Measurements from ENCODE around the gene SNTG2.

DNA sequence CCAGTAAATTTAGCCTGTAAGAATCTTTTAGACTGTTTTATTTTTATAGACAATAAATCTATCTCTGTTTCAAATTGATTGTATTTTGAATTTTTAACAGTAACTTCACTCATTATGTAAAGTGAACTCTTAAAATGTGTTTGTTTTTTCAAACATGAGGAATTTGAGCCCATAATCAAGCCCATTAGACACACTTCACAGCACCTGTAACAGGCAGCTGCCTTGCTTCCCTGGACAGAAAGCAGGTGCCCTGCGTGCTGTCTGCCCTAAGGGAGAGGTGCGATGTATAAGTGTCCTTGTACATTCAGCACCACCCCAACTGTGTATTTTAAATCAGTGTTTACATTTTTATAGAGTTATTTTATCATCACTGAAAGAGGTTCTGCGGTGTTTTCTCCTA lies 276.1 kb downstream of the SNTG2 start:
- TF ChIP-seq, protein P1, sequence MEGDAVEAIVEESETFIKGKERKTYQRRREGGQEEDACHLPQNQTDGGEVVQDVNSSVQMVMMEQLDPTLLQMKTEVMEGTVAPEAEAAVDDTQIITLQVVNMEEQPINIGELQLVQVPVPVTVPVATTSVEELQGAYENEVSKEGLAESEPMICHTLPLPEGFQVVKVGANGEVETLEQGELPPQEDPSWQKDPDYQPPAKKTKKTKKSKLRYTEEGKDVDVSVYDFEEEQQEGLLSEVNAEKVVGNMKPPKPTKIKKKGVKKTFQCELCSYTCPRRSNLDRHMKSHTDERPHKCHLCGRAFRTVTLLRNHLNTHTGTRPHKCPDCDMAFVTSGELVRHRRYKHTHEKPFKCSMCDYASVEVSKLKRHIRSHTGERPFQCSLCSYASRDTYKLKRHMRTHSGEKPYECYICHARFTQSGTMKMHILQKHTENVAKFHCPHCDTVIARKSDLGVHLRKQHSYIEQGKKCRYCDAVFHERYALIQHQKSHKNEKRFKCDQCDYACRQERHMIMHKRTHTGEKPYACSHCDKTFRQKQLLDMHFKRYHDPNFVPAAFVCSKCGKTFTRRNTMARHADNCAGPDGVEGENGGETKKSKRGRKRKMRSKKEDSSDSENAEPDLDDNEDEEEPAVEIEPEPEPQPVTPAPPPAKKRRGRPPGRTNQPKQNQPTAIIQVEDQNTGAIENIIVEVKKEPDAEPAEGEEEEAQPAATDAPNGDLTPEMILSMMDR (conservative IDR thresholded peaks at IDR 0.05 in 1 of 2, IDR thresholded peaks at IDR 0.05 in 1 of 2; ENCODE audit: low read depth in 1 of 2, low read length in 2 of 2): no peak
- no peak for TF ChIP-seq EZH2 (IDR thresholded peaks at IDR 0.05; ENCODE audit: low read length, missing control alignments)
